GM18505 (cell line): ENCODE measurements around the gene CRYBB2.
"Not testable (repeated sequence)": the region's sequence is repeated elsewhere in the genome, so short reads cannot be mapped to it uniquely, and the experiment has no call there.

ENCODE experiments used
- ATAC-seq: cut with Tn5 transposase; IDR thresholded peaks from one replicate; pipeline ENCODE4 v1.9.1; 2021; ENCODE audit not compliant: unreplicated experiment
- POLR2A ChIP-seq: IDR thresholded peaks from 4 replicates; pipeline ENCODE4 v1.6.1; 2011; ENCODE audit warnings: borderline replicate concordance; ENCODE audit not compliant: insufficient read depth, insufficient read length; ENCODE audit errors: extremely low read depth

Gene CRYBB2

GRCh38 chr22:25183949-25184619 is 35.4 kb upstream of the CRYBB2 start:
- no peak for TF ChIP-seq POLR2A
- no peak for ATAC-seq

DNA sequence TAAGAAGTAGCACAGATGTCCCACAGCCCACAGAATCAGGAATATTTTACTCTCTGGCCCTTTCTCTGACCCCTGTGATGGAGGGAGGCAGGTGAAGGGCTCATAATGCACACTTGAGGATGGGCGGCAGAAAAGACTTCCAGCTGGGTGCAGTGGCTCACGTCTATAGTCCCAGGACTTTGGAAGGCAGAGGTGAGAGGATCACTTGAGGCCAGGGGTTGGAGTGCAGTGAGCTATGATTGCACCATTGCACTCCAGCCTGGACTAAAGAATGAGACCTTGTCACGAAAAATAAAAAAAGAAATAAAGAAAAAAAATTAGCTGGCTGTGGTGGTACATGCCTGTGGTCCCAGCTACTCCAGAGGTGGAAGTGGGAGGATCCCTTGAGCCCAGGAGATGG is 33.3 kb upstream of the CRYBB2 start:
- TF ChIP-seq POLR2A, result no peak
- no peak for ATAC-seq

DNA sequence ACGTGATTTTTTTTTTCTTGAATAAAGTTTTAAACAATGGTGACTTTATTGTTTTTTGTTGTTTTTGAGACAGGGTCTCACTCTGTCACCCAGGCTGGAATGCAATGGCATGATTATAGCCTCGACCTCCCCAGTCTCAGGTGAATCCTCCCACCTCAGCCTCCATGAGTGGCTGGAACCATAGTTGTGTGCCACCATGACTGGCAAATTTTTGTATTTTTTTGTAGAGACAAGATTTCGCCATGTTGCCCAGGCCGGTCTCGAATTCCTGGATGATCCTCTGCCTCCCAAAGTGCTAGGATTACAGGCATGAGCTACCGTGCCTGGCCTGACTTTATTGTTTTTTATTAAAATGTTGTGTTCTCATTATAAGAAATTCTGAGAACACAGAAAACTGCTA is 32.0 kb upstream of the CRYBB2 start:
- no peak for TF ChIP-seq POLR2A

GRCh38 chr22:25192406-25192805 is 27.0 kb upstream of the CRYBB2 start:
- TF ChIP-seq POLR2A, result no peak
- no peak for ATAC-seq

More for the DNA sequence above, 32.0 kb upstream of the CRYBB2 start:
- no peak for ATAC-seq

GRCh38 chr22:25193130-25193529 is 26.3 kb upstream of the CRYBB2 start:
- no peak for ATAC-seq
- no peak for TF ChIP-seq POLR2A

DNA sequence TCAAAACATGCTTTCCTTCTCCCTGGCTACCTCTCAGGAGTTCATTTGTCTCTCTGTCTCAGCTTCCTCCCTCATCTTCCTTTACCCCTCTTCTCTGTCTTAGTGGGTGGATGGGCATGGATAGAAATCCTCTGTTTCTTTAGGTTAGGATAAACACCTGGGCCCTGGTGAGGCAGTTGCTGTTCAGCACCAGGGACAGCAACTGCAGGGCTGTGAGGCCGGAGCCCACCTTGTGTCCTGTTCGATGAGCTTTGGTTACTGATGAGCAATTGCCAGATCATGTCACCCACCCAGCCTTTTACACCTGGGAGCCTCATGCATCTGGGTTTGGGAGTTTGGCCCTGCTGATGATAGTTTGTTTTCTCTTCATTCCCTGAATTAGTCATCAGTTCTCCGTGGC is 25.9 kb upstream of the CRYBB2 start:
- no peak for TF ChIP-seq POLR2A
- no peak for ATAC-seq

GRCh38 chr22:25196326-25196725 is 23.1 kb upstream of the CRYBB2 start:
- TF ChIP-seq POLR2A, result no peak

GRCh38 chr22:25197340-25197739 is 22.1 kb upstream of the CRYBB2 start:
- no peak for ATAC-seq

More at GRCh38 chr22:25196326-25196725, 23.1 kb upstream of the CRYBB2 start:
- ATAC-seq, result no peak

GRCh38 chr22:25199731-25200520 is 19.5 kb upstream of the CRYBB2 start, which contains the start of gene CRYBB3:
Gene CRYBB3, plus strand, starts transcription at chr22:25199858. Its CDS starts 1,539 bp downstream, at chr22:25201397.
- no peak for ATAC-seq
- no peak for TF ChIP-seq POLR2A

More at GRCh38 chr22:25197340-25197739, 22.1 kb upstream of the CRYBB2 start:
- no peak for TF ChIP-seq POLR2A

GRCh38 chr22:25200967-25201366 is 18.5 kb upstream of the CRYBB2 start:
- no peak for ATAC-seq

DNA sequence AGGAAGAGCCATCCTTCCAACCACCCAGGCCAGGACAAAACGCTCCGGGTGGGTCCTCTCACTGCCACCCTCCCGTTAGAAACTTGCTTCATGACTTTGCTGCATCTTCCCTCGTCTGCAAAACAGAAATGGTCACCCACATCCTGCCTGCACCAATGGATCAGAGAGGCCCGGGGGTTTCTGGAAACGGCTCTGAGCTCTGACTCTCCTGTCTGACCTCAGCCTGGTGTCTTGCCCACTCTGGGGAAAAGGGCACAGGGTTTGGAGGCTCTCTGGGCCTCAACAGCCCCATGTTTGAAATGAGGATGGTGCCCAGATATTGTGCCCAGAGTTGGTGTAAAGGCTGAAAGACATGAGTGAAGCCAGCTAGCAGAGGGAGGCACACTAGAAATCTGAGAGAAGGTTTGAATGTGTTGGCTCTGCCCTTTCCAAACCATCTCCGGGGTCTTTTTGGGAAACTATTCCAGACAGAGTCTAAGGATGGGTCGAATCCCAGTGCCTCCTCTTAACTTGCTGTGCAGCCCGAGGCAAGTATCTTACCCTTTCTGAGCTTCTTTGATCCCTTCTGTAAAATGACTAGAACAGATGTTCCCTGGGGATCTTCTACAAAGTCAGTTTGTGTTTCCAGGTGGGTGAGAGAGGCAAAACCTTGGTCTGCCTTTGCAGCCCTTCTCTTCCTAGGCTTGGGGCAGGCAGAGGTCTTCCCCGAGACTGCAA is 17.7 kb upstream of the CRYBB2 start:
- no peak for ATAC-seq
- no peak for TF ChIP-seq POLR2A

More at GRCh38 chr22:25200967-25201366, 18.5 kb upstream of the CRYBB2 start:
- TF ChIP-seq POLR2A, result no peak

- no peak for TF ChIP-seq POLR2A
- ATAC-seq, result no peak
These were observed 17.0 kb upstream of the CRYBB2 start for GRCh38 chr22:25202290-25202921.

GRCh38 chr22:25203082-25203481 is 16.4 kb upstream of the CRYBB2 start:
- ATAC-seq, result no peak

DNA sequence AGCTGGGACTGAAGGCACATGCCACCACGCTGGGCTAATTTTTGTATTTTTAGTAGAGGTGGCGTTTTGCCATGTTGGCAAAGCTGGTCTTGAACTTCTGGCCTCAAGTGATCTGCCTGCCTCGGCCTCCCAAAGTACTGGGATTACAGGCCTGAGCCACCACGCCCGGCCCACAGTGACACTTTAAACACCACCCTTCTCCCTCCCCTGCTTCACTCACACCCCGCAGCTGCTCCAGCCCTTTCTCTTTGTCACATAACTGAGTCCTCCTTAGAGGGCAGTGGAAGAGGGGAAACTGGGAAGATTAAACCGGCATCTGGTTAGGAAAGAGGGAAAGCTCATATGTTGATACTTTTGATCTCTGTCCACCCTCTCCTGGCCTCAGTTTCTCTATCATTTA is 14.9 kb upstream of the CRYBB2 start:
- not testable (repeated sequence) for ATAC-seq

More at GRCh38 chr22:25203082-25203481, 16.4 kb upstream of the CRYBB2 start:
- no peak for TF ChIP-seq POLR2A
